ENCODE measurements around the gene SERPINB2.

SERPINB2 gene, protein sequence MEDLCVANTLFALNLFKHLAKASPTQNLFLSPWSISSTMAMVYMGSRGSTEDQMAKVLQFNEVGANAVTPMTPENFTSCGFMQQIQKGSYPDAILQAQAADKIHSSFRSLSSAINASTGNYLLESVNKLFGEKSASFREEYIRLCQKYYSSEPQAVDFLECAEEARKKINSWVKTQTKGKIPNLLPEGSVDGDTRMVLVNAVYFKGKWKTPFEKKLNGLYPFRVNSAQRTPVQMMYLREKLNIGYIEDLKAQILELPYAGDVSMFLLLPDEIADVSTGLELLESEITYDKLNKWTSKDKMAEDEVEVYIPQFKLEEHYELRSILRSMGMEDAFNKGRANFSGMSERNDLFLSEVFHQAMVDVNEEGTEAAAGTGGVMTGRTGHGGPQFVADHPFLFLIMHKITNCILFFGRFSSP

GRCh38 chr18:63887424-63887823 lies at the start of gene SERPINB2:
Gene SERPINB2 (plus strand): TSS chr18:63887705. CDS start chr18:63891445, 3,740 bp downstream.
- TF ChIP-seq, protein P1, sequence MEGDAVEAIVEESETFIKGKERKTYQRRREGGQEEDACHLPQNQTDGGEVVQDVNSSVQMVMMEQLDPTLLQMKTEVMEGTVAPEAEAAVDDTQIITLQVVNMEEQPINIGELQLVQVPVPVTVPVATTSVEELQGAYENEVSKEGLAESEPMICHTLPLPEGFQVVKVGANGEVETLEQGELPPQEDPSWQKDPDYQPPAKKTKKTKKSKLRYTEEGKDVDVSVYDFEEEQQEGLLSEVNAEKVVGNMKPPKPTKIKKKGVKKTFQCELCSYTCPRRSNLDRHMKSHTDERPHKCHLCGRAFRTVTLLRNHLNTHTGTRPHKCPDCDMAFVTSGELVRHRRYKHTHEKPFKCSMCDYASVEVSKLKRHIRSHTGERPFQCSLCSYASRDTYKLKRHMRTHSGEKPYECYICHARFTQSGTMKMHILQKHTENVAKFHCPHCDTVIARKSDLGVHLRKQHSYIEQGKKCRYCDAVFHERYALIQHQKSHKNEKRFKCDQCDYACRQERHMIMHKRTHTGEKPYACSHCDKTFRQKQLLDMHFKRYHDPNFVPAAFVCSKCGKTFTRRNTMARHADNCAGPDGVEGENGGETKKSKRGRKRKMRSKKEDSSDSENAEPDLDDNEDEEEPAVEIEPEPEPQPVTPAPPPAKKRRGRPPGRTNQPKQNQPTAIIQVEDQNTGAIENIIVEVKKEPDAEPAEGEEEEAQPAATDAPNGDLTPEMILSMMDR (conservative IDR thresholded peaks at IDR 0.05; ENCODE audit: low read depth) = no peak
- DNase-seq (ENCODE audit: low spot score) = no peak
- POLR2A ChIA-PET (ENCODE audit: low non-redundant PET) = no interaction called here
- H3K27ac ChIP-seq = no peak within 1 kb of the TSS
- CTCF ChIA-PET = no interaction called here

DNA sequence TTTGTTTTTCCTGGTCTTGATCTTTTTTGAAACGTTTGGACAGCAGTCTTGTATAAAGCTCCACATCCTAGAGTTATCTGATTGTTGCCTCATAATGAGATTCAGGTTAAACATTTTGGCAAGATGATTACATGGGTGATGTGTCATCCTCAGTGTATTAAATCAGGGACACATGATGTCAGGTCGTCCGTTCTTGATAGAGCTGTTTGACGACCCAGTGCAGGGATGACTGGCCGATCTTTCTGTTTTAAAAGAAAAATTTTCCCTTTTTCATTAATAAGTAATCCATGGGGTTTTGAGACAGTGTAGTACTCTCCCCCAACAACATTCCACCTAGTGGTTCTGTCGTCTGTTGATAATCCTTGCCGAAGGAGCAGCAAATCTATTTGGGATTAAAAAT lies 44.5 kb upstream of the SERPINB2 start:
- no peak for DNase-seq (ENCODE audit: low spot score)
- H3K27ac ChIP-seq = no peak overlapping the region
- ChIA-PET POLR2A (ENCODE audit: low non-redundant PET) (no interaction called here), CTCF (interaction anchor here (0.7 to 1.5 kb wide), 5 partner anchors 101 to 329 kb away, joined by 3 to 8 read pairs (median 4); no protein-coding TSS in a partner anchor)
- TF ChIP-seq, protein P1 (conservative IDR thresholded peaks at IDR 0.05; ENCODE audit: low read depth) = no peak

DNA sequence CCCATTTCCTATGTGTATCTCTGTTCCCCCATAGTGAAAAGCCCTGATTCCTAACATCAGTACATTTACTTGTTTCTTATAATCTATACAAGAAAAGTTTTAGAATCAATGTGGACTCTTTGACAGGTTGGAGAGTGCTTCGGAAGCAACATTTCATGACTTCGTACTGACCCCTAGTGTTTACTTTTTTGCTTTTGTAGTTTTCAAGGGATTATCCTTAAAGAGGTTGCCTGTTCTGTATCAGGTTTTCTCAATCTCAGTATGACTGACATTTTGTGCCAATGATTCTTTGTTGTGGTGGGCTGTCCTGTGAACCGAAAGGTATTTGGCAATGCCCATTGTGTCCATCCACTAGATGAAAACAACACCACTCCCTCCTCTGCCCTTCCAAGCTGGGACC lies 43.3 kb upstream of the SERPINB2 start:
- peak; percentile 26 for DNase-seq (ENCODE audit: low spot score)
- H3K27ac ChIP-seq = no peak overlapping the region
- TF ChIP-seq, protein P1 (conservative IDR thresholded peaks at IDR 0.05; ENCODE audit: low read depth) = peak; percentile 62
- ChIA-PET CTCF (interaction anchor here (0.7 to 2.0 kb wide), 6 partner anchors 46 to 527 kb away, joined by 3 to 8 read pairs (median 4); no protein-coding TSS in a partner anchor), POLR2A (ENCODE audit: low non-redundant PET) (no interaction called here)

- DNase-seq (ENCODE audit: low spot score) = peak; percentile 36
- CTCF ChIA-PET = no interaction called here
- POLR2A ChIA-PET (ENCODE audit: low non-redundant PET) = no interaction called here
Observed at GRCh38 chr18:63848159-63848558, 39.3 kb upstream of the SERPINB2 start.

GRCh38 chr18:63850020-63850419 lies 37.5 kb upstream of the SERPINB2 start:
- no peak overlapping the region for H3K27ac ChIP-seq
- ChIA-PET POLR2A (ENCODE audit: low non-redundant PET) (no interaction called here), CTCF (no interaction called here)
- TF ChIP-seq, protein P1 (conservative IDR thresholded peaks at IDR 0.05; ENCODE audit: low read depth) = peak; percentile 75
- DNase-seq (ENCODE audit: low spot score) = peak; percentile 38

More at GRCh38 chr18:63848159-63848558, 39.3 kb upstream of the SERPINB2 start:
- H3K27ac ChIP-seq = no peak overlapping the region
- TF ChIP-seq, protein P1 (conservative IDR thresholded peaks at IDR 0.05; ENCODE audit: low read depth) = peak; percentile 78

- ChIA-PET CTCF (no interaction called here), POLR2A (ENCODE audit: low non-redundant PET) (no interaction called here)
- no peak overlapping the region for H3K27ac ChIP-seq
- TF ChIP-seq, protein P1 (conservative IDR thresholded peaks at IDR 0.05; ENCODE audit: low read depth) = no peak
- DNase-seq (ENCODE audit: low spot score) = no peak
Observed at GRCh38 chr18:63850636-63851035, 36.9 kb upstream of the SERPINB2 start.

Measured in RWPE1 (cell line).